Measurements from ENCODE around the gene SLC25A23. TPM values are rescaled to one million over a fixed set of nuclear protein-coding genes. Genes with fewer than 3 reads are reported as not detected.

Gene SLC25A23
- total and polyA plus RNA-seq, 2 experiments from 2014 or later = 25.7 to 96.4 TPM

GRCh38 chr19:6402058-6402457 is 57.5 kb downstream of the SLC25A23 start:
- H3K4me2 ChIP-seq = no peak overlapping the region
- H3K36me3 ChIP-seq (ENCODE audit: insufficient read depth) = no peaks in the 10 kb centered on the region
- H2AFZ ChIP-seq = no peak overlapping the region
- no peaks in the 10 kb centered on the region for H3K79me2 ChIP-seq (replicated peaks; ENCODE audit: insufficient read depth)
- no peaks in the 10 kb centered on the region for H3K4me1 ChIP-seq (ENCODE audit: insufficient read depth)
- no peaks in the 10 kb centered on the region for H3K36me3 Mint-ChIP-seq (ENCODE audit: low read depth)
- no peak overlapping the region for H3K27ac Mint-ChIP-seq
- no peaks in the 10 kb centered on the region for H3K27me3 ChIP-seq (ENCODE audit: insufficient read depth)
- no peaks in the 10 kb centered on the region for H4K20me1 ChIP-seq (replicated peaks; ENCODE audit: insufficient read depth)
- no peaks in the 10 kb centered on the region for H3K9me2 ChIP-seq (ENCODE audit: insufficient read depth)
- H3F3A ChIP-seq (replicated peaks; ENCODE audit: low read depth) = no peaks in the 10 kb centered on the region
- no peak overlapping the region for H3K4me3 ChIP-seq
- DNase-seq (ENCODE audit: low spot score) = no peak
- H3K27ac ChIP-seq (ENCODE audit: low read depth) = no peak overlapping the region
- H3K4me3 Mint-ChIP-seq = no peak overlapping the region
- TF ChIP-seq EZH2 (IDR thresholded peaks at IDR 0.05; ENCODE audit: low read depth, unreplicated experiment) (no peak), EZH2phosphoT487 (IDR thresholded peaks at IDR 0.05; ENCODE audit: unreplicated experiment) (no peak), POLR2AphosphoS5 (IDR thresholded peaks at IDR 0.05; ENCODE audit: low read depth) (no peak), REST (IDR thresholded peaks at IDR 0.05; ENCODE audit: unreplicated experiment) (no peak), ZNF331 (CRISPR knock-in tag; IDR thresholded peaks at IDR 0.05; ENCODE audit: low read depth) (no peak), JUNB (IDR thresholded peaks at IDR 0.05; ENCODE audit: unreplicated experiment) (no peak), ETS1 (IDR thresholded peaks at IDR 0.05) (no peak), NANOG (IDR thresholded peaks at IDR 0.05; ENCODE audit: borderline replicate concordance) (no peak), STAT1 (IDR thresholded peaks at IDR 0.05; ENCODE audit: unreplicated experiment) (no peak), CREB1 (CRISPR knock-in tag; IDR thresholded peaks at IDR 0.05; ENCODE audit: low read depth) (no peak), ZNF462 (CRISPR knock-in tag; IDR thresholded peaks at IDR 0.05) (no peak), CTCF (conservative IDR thresholded peaks at IDR 0.05; ENCODE audit: low read depth in 2 of 2) (no peak), ZNF114 (CRISPR knock-in tag; IDR thresholded peaks at IDR 0.05) (no peak)
- peaks cover 2% of the 10 kb centered on the region for H3K27me3 Mint-ChIP-seq (ENCODE audit: insufficient read depth, low read depth, poor library complexity)
- ATAC-seq = no peak
- H3K4me1 Mint-ChIP-seq = no peaks in the 10 kb centered on the region; the same call in 2 of the 3 replicates
- no peaks in the 10 kb centered on the region; the same call in 2 of the 3 replicates for H3K9me3 Mint-ChIP-seq
